ENCODE results near the gene SLC2A9. TPM values are rescaled to one million over a fixed set of nuclear protein-coding genes. Genes with fewer than 3 reads are reported as not detected.

SLC2A9 gene
- polyA plus RNA-seq, 1 donor from 2014 or later: not detected

- Histone ChIP-seq H3K9ac (ENCODE audit: low read length) (no peak overlapping the region), H3K4me3 (ENCODE audit: low read length) (no peak overlapping the region), H3K36me3 (ENCODE audit: insufficient read depth, low read length) (no peaks in the 10 kb centered on the region), H3K27me3 (ENCODE audit: insufficient read depth, low read depth, low read length) (no peaks in the 10 kb centered on the region), H3K9me3 (ENCODE audit: low read length) (no peaks in the 10 kb centered on the region), H3F3A (ENCODE audit: insufficient read depth, low read length, poor library complexity, severe bottlenecking) (no peaks in the 10 kb centered on the region), H3K27ac (ENCODE audit: low read length) (no peak overlapping the region), H3K9me2 (ENCODE audit: insufficient read depth, low read length) (no peaks in the 10 kb centered on the region), H4K20me1 (ENCODE audit: insufficient read depth) (no peaks in the 10 kb centered on the region), H2AFZ (ENCODE audit: low read depth, low read length) (no peak overlapping the region), H3K4me2 (ENCODE audit: low read length) (no peak overlapping the region), H3K79me2 (replicated peaks; ENCODE audit: insufficient read depth, low read length) (no peaks in the 10 kb centered on the region)
- TF ChIP-seq RAD21 (conservative IDR thresholded peaks at IDR 0.05) (no peak), EP300 (conservative IDR thresholded peaks at IDR 0.05; ENCODE audit: poor library complexity, severe bottlenecking) (no peak), SMC3 (conservative IDR thresholded peaks at IDR 0.05; ENCODE audit: poor library complexity) (no peak), CTCF (IDR thresholded peaks at IDR 0.05; ENCODE audit: poor library complexity, severe bottlenecking) (no peak)
Observed at GRCh38 chr4:10030972-10031667, 9.8 kb upstream of the SLC2A9 start.

- no peak overlapping the region for H3K4me2 ChIP-seq (ENCODE audit: low read length)
- H2AFZ ChIP-seq (ENCODE audit: low read depth, low read length): no peak overlapping the region
- H3K27ac ChIP-seq (ENCODE audit: low read length): no peak overlapping the region
- H3K9me2 ChIP-seq (ENCODE audit: insufficient read depth, low read length): no peaks in the 10 kb centered on the region
- H3K9ac ChIP-seq (ENCODE audit: low read length): no peak overlapping the region
- H3F3A ChIP-seq (ENCODE audit: insufficient read depth, low read length, poor library complexity, severe bottlenecking): no peaks in the 10 kb centered on the region
- H3K4me3 ChIP-seq (ENCODE audit: low read length): no peak overlapping the region
- H4K20me1 ChIP-seq (ENCODE audit: insufficient read depth): no peaks in the 10 kb centered on the region
- H3K79me2 ChIP-seq (replicated peaks; ENCODE audit: insufficient read depth, low read length): no peaks in the 10 kb centered on the region
- TF ChIP-seq MXI1 (conservative IDR thresholded peaks at IDR 0.05; ENCODE audit: poor library complexity, severe bottlenecking) (no peak), RAD21 (conservative IDR thresholded peaks at IDR 0.05) (no peak), EZH2 (IDR thresholded peaks at IDR 0.05; ENCODE audit: borderline replicate concordance, insufficient read depth, low read length, poor library complexity, severe bottlenecking) (no peak), SMC3 (conservative IDR thresholded peaks at IDR 0.05; ENCODE audit: poor library complexity) (no peak), POLR2AphosphoS5 (IDR thresholded peaks at IDR 0.05) (no peak), REST (IDR thresholded peaks at IDR 0.05; ENCODE audit: borderline replicate concordance) (no peak), CTCF (IDR thresholded peaks at IDR 0.05; ENCODE audit: poor library complexity, severe bottlenecking) (no peak), EP300 (conservative IDR thresholded peaks at IDR 0.05; ENCODE audit: poor library complexity, severe bottlenecking) (no peak), TAF1 (IDR thresholded peaks at IDR 0.05; ENCODE audit: low read depth) (no peak)
- no peaks in the 10 kb centered on the region for H3K36me3 ChIP-seq (ENCODE audit: insufficient read depth, low read length)
- H3K27me3 ChIP-seq (ENCODE audit: insufficient read depth, low read depth, low read length): no peaks in the 10 kb centered on the region
- no peaks in the 10 kb centered on the region for H3K9me3 ChIP-seq (ENCODE audit: low read length)
Observed at GRCh38 chr4:10029403-10029802, 8.1 kb upstream of the SLC2A9 start.
